ENCODE measurements around the gene TMPRSS7.

GRCh38 chr3:111993038-111993437 is 41.5 kb upstream of the TMPRSS7 start:
- no peak for TF ChIP-seq CTCF (IDR thresholded peaks at IDR 0.05)
- TF ChIP-seq POLR2A (IDR thresholded peaks at IDR 0.05; ENCODE audit: low read depth): no peak
- TF ChIP-seq EP300 (IDR thresholded peaks at IDR 0.05): no peak
- no peak for TF ChIP-seq POLR2AphosphoS5 (IDR thresholded peaks at IDR 0.05)

Measured in esophagus muscularis mucosa (tissue), 4 donors.